HG02623 (cell line): ENCODE results near the gene RD3L.

ENCODE experiments used
- ATAC-seq: cut with Tn5 transposase; IDR thresholded peaks from one replicate; pipeline ENCODE4 v1.9.1; 2021; ENCODE audit warnings: moderate library complexity; ENCODE audit not compliant: unreplicated experiment

RD3L gene

GRCh38 chr14:103896578-103896977 is 45.8 kb downstream of the RD3L start:
- ATAC-seq = no peak

DNA sequence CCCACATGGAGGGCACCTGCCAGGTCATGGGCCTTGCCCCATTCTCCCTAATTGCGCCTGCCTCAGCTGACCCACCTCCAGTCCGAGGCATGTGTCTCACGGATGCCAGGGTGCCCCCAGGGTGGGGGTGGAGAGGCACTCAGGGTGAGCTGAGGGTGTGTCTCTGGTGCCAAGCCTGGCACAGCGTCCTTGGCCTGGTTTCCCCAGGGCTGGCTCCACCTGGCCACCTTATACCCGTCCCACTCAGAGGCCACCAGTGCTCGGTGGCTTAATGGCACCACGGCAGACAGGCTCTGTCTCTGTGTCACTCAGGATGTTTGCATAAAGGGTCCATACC is 47.6 kb downstream of the RD3L start:
- ATAC-seq = no peak

DNA sequence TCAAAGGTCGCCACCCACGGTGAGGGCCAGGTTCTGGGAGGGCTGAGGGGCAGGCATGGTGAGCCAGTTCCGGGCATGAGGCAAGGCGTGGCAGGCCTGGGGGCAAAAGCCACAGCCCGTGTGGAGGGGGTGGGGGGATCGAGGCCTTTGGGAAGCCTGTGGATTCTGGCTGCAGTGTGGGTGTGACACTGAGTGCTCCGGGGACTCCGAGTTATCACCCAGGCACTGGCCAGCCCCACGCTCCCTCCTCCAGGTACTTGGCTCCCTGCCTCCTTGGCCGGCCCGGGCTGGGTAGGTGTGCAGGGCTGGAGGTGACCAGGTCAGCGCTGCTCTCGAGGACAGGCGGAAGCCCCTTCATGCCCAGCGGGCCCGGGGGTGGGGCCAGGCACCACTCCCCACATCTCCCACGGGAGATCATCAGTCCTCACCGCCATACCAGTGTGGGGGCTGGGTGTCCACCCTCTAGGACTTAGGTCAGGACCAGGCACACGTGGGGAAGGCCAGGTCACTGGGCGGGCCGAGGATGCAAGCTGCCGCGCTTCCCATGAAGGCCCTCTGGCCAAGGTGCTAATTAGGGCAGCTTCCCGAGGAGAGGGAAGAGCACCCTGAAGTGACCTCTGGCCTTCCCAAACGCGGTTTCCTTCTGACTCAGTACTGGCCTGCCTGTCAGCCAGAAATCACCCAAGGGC is 48.2 kb downstream of the RD3L start:
- ATAC-seq = no peak

DNA sequence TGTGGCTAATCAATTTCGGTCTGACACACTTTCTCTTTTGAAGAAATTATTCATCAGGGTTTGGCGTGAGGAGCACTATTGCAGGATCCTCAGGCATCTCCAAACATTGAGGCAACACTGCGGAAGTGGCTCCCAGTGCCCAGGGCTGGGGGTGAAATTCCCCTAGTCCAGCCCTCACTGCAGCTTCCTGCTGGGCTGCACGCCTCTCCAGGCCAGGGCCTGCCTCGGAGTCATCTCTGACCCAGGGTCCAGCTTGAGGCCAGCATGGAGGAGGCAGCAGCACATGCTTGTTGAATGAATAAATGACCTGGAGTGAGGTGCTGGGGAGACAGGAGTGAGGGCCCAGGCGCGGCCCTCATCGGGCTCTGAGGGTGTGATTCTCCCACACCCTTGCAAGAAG is 50.1 kb downstream of the RD3L start:
- no peak for ATAC-seq

GRCh38 chr14:103891667-103892215 is 50.6 kb downstream of the RD3L start:
- no peak for ATAC-seq

GRCh38 chr14:103890821-103891666 is 51.3 kb downstream of the RD3L start:
- no peak for ATAC-seq
